ENCODE data around the gene PSAPL1. TPM values are rescaled to one million over a fixed set of nuclear protein-coding genes. Genes with fewer than 3 reads are reported as not detected.
A peak's percentile ranks its signal among the peaks of the same experiment; 100 is the strongest.

PSAPL1 gene
- total and polyA plus RNA-seq, 2 of the 8 experiments (the other 6 are each of a cell fraction or from before 2014, with no cell fraction given), result 0.03 TPM; not detected in 1

DNA sequence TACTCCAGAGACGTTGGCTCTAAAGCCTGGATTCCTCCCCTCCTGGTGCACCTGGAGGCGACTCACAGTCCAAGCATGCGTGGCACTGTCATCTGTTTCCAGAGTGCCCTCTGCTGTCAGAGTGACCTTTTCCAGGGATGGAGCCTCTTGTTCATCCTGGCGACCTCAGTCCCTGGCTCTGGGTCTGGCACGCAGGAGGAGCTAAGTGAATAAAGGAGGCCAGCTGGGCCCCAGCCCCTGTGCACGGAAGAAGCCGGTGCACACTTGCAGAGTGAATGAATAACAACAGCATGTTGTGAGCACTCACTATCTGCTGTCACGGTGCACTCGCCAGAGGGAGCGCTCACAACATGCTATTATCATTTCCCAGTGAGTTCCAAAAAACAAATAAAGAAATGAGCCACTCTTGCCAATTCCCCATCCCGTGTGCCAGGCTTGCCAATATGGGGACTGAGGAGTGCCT is 27.8 kb upstream of the PSAPL1 start (continued):
- TF ChIP-seq, protein P1, sequence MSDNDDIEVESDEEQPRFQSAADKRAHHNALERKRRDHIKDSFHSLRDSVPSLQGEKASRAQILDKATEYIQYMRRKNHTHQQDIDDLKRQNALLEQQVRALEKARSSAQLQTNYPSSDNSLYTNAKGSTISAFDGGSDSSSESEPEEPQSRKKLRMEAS (IDR thresholded peaks at IDR 0.05), result peak; percentile 53; the same call in 1 of the 2 replicates
- TF ChIP-seq RAD21 (IDR thresholded peaks at IDR 0.05 in 1 of 2, conservative IDR thresholded peaks at IDR 0.05 in 1 of 2; ENCODE audit: low read depth in 2 of 2, low read length in 2 of 2) (peak; percentile 29 to 53; a peak in 3 of 4 replicates), SAP30 (IDR thresholded peaks at IDR 0.05; ENCODE audit: insufficient read depth, insufficient replicate concordance, low read length) (no peak), NRF1 (IDR thresholded peaks at IDR 0.05; ENCODE audit: low read depth, low read length) (no peak)

Measured in H1 (cell line).